ENCODE measurements around the gene RTCA. TPM values are rescaled to one million over a fixed set of nuclear protein-coding genes. Genes with fewer than 3 reads are reported as not detected.

The RTCA gene
- total RNA-seq, 4 donors from 2014 or later: 6.0 to 41.9 (median 36.1) TPM

- DNase-seq: no peak
- Histone ChIP-seq H3K4me3 (no peak overlapping the region), H3K36me3 (peaks cover 0 to 17% (median 2%) of the 10 kb centered on the region in 4 donors), H3K27me3 (no peaks in the 10 kb centered on the region), H3K9me3 (no peaks in the 10 kb centered on the region), H3K4me1 (no peaks in the 10 kb centered on the region), H3K27ac (no peak overlapping the region)
- intact Hi-C loops (cut with DNase I; ENCODE audit: low total_unique reads) (no loop called here), in situ Hi-C loops (cut with MboI; ENCODE audit: low pct_ligation_motif_present in 1 of 4, low pct_unique_long_range_greater_than_20kb in 1 of 4, low sequenced_read_pairs in 3 of 4) (no loop called here)
- TF ChIP-seq POLR2A (IDR thresholded peaks at IDR 0.05) (no peak), EP300 (IDR thresholded peaks at IDR 0.05; ENCODE audit: low read depth) (no peak), POLR2AphosphoS5 (IDR thresholded peaks at IDR 0.05) (no peak)
- TF ChIP-seq, protein P1, sequence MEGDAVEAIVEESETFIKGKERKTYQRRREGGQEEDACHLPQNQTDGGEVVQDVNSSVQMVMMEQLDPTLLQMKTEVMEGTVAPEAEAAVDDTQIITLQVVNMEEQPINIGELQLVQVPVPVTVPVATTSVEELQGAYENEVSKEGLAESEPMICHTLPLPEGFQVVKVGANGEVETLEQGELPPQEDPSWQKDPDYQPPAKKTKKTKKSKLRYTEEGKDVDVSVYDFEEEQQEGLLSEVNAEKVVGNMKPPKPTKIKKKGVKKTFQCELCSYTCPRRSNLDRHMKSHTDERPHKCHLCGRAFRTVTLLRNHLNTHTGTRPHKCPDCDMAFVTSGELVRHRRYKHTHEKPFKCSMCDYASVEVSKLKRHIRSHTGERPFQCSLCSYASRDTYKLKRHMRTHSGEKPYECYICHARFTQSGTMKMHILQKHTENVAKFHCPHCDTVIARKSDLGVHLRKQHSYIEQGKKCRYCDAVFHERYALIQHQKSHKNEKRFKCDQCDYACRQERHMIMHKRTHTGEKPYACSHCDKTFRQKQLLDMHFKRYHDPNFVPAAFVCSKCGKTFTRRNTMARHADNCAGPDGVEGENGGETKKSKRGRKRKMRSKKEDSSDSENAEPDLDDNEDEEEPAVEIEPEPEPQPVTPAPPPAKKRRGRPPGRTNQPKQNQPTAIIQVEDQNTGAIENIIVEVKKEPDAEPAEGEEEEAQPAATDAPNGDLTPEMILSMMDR (IDR thresholded peaks at IDR 0.05): no peak
Observed at GRCh38 chr1:100222428-100222827, 43.6 kb upstream of the RTCA start.

DNA sequence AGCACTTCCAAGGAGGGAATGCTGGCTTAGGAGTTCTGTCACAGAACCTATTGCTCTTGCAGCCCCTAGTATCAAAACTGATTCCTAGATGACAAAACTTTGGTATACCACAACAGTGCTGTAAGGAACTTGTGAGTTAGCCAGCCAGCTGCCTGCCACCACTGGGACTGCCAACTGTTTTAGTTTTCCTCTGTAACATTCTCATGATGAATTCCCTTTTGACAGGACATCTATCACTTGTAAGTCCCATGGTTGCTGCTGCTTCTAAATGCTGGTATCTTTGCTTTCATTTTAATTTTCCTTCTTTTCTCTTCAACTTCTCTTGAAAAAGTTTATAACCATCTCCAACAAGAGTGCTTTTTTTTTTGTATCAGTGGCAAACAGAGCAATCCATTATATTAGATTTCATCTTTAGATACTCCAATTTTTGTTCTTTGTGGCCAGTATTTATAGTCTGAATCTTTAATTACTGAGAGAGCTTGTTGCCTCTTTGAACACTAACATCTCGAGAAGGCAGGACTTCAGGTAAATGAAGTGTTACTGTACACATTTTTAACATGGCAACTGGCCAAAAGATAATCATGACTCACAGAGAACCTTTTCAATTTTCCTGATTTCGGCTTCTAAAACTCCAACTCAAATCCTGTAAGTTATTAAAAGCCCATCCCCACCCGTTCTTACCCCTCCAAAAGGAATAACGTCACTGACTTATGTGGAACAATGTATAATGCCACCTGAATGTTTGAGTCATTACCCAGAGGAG is 36.2 kb upstream of the RTCA start:
- no peaks in the 10 kb centered on the region for H3K27me3 ChIP-seq
- no peaks in the 10 kb centered on the region for H3K4me1 ChIP-seq
- H3K27ac ChIP-seq: no peak overlapping the region
- no peak overlapping the region for H3K4me3 ChIP-seq
- no peak for DNase-seq
- intact Hi-C loops (cut with DNase I; ENCODE audit: low total_unique reads) (no loop called here), in situ Hi-C loops (cut with MboI; ENCODE audit: low pct_ligation_motif_present in 1 of 4, low pct_unique_long_range_greater_than_20kb in 1 of 4, low sequenced_read_pairs in 3 of 4) (no loop called here)
- peaks cover 0 to 12% (median 6%) of the 10 kb centered on the region in 4 donors for H3K36me3 ChIP-seq
- WGBS, 2 donors (ENCODE audit: low coverage in 1 of 2): 79 to 94% methylated on average over 4 of the region's 4 CpGs
- TF ChIP-seq POLR2A (IDR thresholded peaks at IDR 0.05) (no peak), EP300 (IDR thresholded peaks at IDR 0.05; ENCODE audit: low read depth) (no peak), POLR2AphosphoS5 (IDR thresholded peaks at IDR 0.05) (no peak)
- TF ChIP-seq, protein P1 (IDR thresholded peaks at IDR 0.05): no peak
- H3K9me3 ChIP-seq: no peaks in the 10 kb centered on the region

GRCh38 chr1:100230765-100231164 is 35.3 kb upstream of the RTCA start:
- intact Hi-C loops (cut with DNase I; ENCODE audit: low total_unique reads) (no loop called here), in situ Hi-C loops (cut with MboI; ENCODE audit: low pct_ligation_motif_present in 1 of 4, low pct_unique_long_range_greater_than_20kb in 1 of 4, low sequenced_read_pairs in 3 of 4) (no loop called here)
- 58 to 80% methylated on average over 2 of the region's 2 CpGs for WGBS, 2 donors (ENCODE audit: low coverage in 1 of 2)
- Histone ChIP-seq H3K36me3 (peaks cover 0 to 13% (median 6%) of the 10 kb centered on the region in 4 donors), H3K4me3 (no peak overlapping the region), H3K9me3 (no peaks in the 10 kb centered on the region), H3K4me1 (no peaks in the 10 kb centered on the region), H3K27ac (no peak overlapping the region), H3K27me3 (no peaks in the 10 kb centered on the region)
- DNase-seq: no peak
- TF ChIP-seq EP300 (IDR thresholded peaks at IDR 0.05; ENCODE audit: low read depth) (no peak), POLR2AphosphoS5 (IDR thresholded peaks at IDR 0.05) (no peak)
- TF ChIP-seq, protein P1 (IDR thresholded peaks at IDR 0.05): no peak

- Histone ChIP-seq H3K9me3 (no peaks in the 10 kb centered on the region), H3K36me3 (peaks cover 0 to 18% (median 6%) of the 10 kb centered on the region in 4 donors), H3K27ac (no peak overlapping the region), H3K27me3 (no peaks in the 10 kb centered on the region), H3K4me1 (no peaks in the 10 kb centered on the region), H3K4me3 (no peak overlapping the region)
- in situ Hi-C loops (cut with MboI; ENCODE audit: low pct_ligation_motif_present in 1 of 4, low pct_unique_long_range_greater_than_20kb in 1 of 4, low sequenced_read_pairs in 3 of 4) (no loop called here), intact Hi-C loops (cut with DNase I; ENCODE audit: low total_unique reads) (no loop called here)
- whole genome bisulfite sequencing, 2 donors (ENCODE audit: low coverage in 1 of 2): 96 to 100% methylated on average over 2 of the region's 2 CpGs
- TF ChIP-seq POLR2A (IDR thresholded peaks at IDR 0.05): no peak
- TF ChIP-seq, protein P1 (IDR thresholded peaks at IDR 0.05): no peak
- TF ChIP-seq EP300 (IDR thresholded peaks at IDR 0.05; ENCODE audit: low read depth): no peak
- TF ChIP-seq POLR2AphosphoS5 (IDR thresholded peaks at IDR 0.05): no peak
- DNase-seq: no peak
Observed at GRCh38 chr1:100231721-100232120, 34.3 kb upstream of the RTCA start.
